Gastroesophageal sphincter (tissue), 4 donors: ENCODE data around the gene KCNE4. TPM values are rescaled to one million over a fixed set of nuclear protein-coding genes. Genes with fewer than 3 reads are reported as not detected.

Experiments
- ATAC-seq: fragments of 150-250 bp; one replicate; pipeline ENCODE4 v1.9.1; 2016; ENCODE audit warnings: mild to moderate bottlenecking, moderate library complexity
- H3K27ac ChIP-seq, 4 donors: fragments of 200-600 bp; sonication (generic) in 3 of 4; 1 replicate in 3 of 4; 2 replicates in 1 of 4; pipeline ENCODE4 v1.5.1; 2016 to 2019
- H3K27me3 ChIP-seq: fragments of 200-600 bp; sonication (generic); one replicate; pipeline ENCODE4 v1.5.1; 2019
- H3K36me3 ChIP-seq, 2 donors: fragments of 200-600 bp; sonication (generic); one replicate each; pipeline ENCODE4 v1.5.1; 2019; ENCODE audit warnings: control low read depth in 1 of 2
- H3K4me1 ChIP-seq, 3 donors: fragments of 200-600 bp; sonication (generic); 1 replicate in 2 of 3; 2 replicates in 1 of 3; pipeline ENCODE4 v1.5.1; 2016 to 2019; ENCODE audit warnings: control low read depth in 2 of 3
- H3K4me3 ChIP-seq, 2 donors: fragments of 200-600 bp; sonication (generic); one replicate each; pipeline ENCODE4 v1.5.1; 2019; ENCODE audit warnings: mild to moderate bottlenecking in 1 of 2, moderate library complexity in 1 of 2
- H3K9me3 ChIP-seq, 3 donors: fragments of 200-600 bp; sonication (generic); one replicate each; pipeline ENCODE4 v1.5.1; 2017 to 2019; ENCODE audit warnings: control low read depth in 2 of 3
- CTCF ChIP-seq, 4 experiments: fragments of 200-600 bp in 2 of 4; fragments of 450-650 bp in 2 of 4; sonication (generic) in 1 of 4; IDR thresholded peaks; one replicate each; pipeline ENCODE4 v1.5.1; 2017 to 2019; ENCODE audit warnings: antibody characterized with exemption in 4 of 4, mild to moderate bottlenecking in 2 of 4, moderate library complexity in 2 of 4
- EP300 ChIP-seq: sonication (generic); formaldehyde crosslinking; IDR thresholded peaks from one replicate; pipeline ENCODE4 v1.6.1; 2017; ENCODE audit warnings: antibody characterized with exemption, mild to moderate bottlenecking
- POLR2A ChIP-seq, 2 donors: fragments of 450-650 bp; IDR thresholded peaks; one replicate each; pipeline ENCODE4 v1.6.1; 2017; ENCODE audit warnings: antibody characterized with exemption in 2 of 2, mild to moderate bottlenecking in 2 of 2, moderate library complexity in 1 of 2
- POLR2AphosphoS5 ChIP-seq: sonication (generic); formaldehyde crosslinking; IDR thresholded peaks from one replicate; pipeline ENCODE4 v1.6.1; 2017; ENCODE audit warnings: antibody characterized with exemption
- WGBS, 2 donors: methylation state at CpG; one replicate each; pipeline ENCODE4 v1.1.5; 2018; ENCODE audit warnings: low coverage in 1 of 2; 5-methylcytosine and 5-hydroxymethylcytosine counted together
- total RNA-seq, 4 donors: library from RNA; depleted of rRNA; stranded (reverse); fragments of >200 nt; gene quantifications; one replicate each; pipeline ENCODE4 v1.1.0, GENCODE V29; 2016

KCNE4 gene
- total RNA-seq, 4 donors from 2014 or later = 13.0 to 24.8 (median 20.0) TPM

- H3K36me3 ChIP-seq = no peaks in the 10 kb centered on the region
- no peaks in the 10 kb centered on the region for H3K27me3 ChIP-seq
- 86 to 92% methylated on average over 3 to 7 of the region's 7 CpGs for WGBS, 2 donors
- TF ChIP-seq POLR2AphosphoS5 = no peak
- TF ChIP-seq POLR2A (IDR thresholded peaks at IDR 0.05) = no peak
- no peak for TF ChIP-seq CTCF (IDR thresholded peaks at IDR 0.05)
- no peak for TF ChIP-seq EP300
- no peaks in the 10 kb centered on the region for H3K9me3 ChIP-seq
- H3K4me1 ChIP-seq = peaks cover 0 to under 1% (median 0%) of the 10 kb centered on the region in 3 donors
- no peak overlapping the region for H3K4me3 ChIP-seq
- no peak overlapping the region for H3K27ac ChIP-seq
- no peak for ATAC-seq
Measured at GRCh38 chr2:223020971-223021675, 30.9 kb upstream of the KCNE4 start.

GRCh38 chr2:223026357-223027110 is 25.5 kb upstream of the KCNE4 start:
- Histone ChIP-seq H3K36me3 (no peaks in the 10 kb centered on the region), H3K4me1 (peaks cover 0 to 4% (median 0%) of the 10 kb centered on the region in 3 donors), H3K27ac (no peak overlapping the region), H3K9me3 (no peaks in the 10 kb centered on the region), H3K4me3 (no peak overlapping the region), H3K27me3 (no peaks in the 10 kb centered on the region)
- TF ChIP-seq CTCF (IDR thresholded peaks at IDR 0.05) = no peak
- TF ChIP-seq POLR2AphosphoS5 = no peak
- TF ChIP-seq EP300 = no peak
- no peak for TF ChIP-seq POLR2A (IDR thresholded peaks at IDR 0.05)
- no peak for ATAC-seq
- 42 to 52% methylated on average over 5 of the region's 5 CpGs for WGBS, 2 donors

GRCh38 chr2:223027442-223027841 is 24.5 kb upstream of the KCNE4 start:
- H3K27ac ChIP-seq = no peak overlapping the region
- no peak overlapping the region for H3K4me3 ChIP-seq
- 80 to 100% methylated on average over 2 of the region's 2 CpGs for WGBS, 2 donors
- no peaks in the 10 kb centered on the region for H3K27me3 ChIP-seq
- no peaks in the 10 kb centered on the region for H3K36me3 ChIP-seq
- ATAC-seq = no peak
- TF ChIP-seq POLR2AphosphoS5 (no peak), EP300 (no peak), POLR2A (IDR thresholded peaks at IDR 0.05) (no peak), CTCF (IDR thresholded peaks at IDR 0.05) (no peak)
- peaks cover 0 to 4% (median 0%) of the 10 kb centered on the region in 3 donors for H3K4me1 ChIP-seq
- no peaks in the 10 kb centered on the region for H3K9me3 ChIP-seq

- Histone ChIP-seq H3K4me3 (no peak overlapping the region), H3K27me3 (no peaks in the 10 kb centered on the region), H3K36me3 (no peaks in the 10 kb centered on the region), H3K4me1 (peaks cover 0 to 4% (median 0%) of the 10 kb centered on the region in 3 donors), H3K27ac (no peak overlapping the region), H3K9me3 (peaks cover 0 to 6% (median 0%) of the 10 kb centered on the region in 3 donors)
- TF ChIP-seq POLR2AphosphoS5 = no peak
- no peak for TF ChIP-seq POLR2A (IDR thresholded peaks at IDR 0.05)
- TF ChIP-seq CTCF (IDR thresholded peaks at IDR 0.05) = no peak
- no peak for TF ChIP-seq EP300
- WGBS, 2 donors = 62 to 72% methylated on average over 3 of the region's 3 CpGs
- ATAC-seq = no peak
Measured at GRCh38 chr2:223029287-223029686, 22.7 kb upstream of the KCNE4 start.
